Stimulated activated CD4-positive, alpha-beta T cell treated with anti-CD3 and anti-CD28 coated beads, TNF-alpha, amount 100 ng/mL, for 4 hours (primary cell): ENCODE results near the gene CRYBG2.

Experiments
- DNase-seq, 3 experiments: peaks; one replicate each; pipeline ENCODE4 v3.0.0-alpha.2; 2020; ENCODE audit warnings: low read depth in 3 of 3

The CRYBG2 gene

DNA sequence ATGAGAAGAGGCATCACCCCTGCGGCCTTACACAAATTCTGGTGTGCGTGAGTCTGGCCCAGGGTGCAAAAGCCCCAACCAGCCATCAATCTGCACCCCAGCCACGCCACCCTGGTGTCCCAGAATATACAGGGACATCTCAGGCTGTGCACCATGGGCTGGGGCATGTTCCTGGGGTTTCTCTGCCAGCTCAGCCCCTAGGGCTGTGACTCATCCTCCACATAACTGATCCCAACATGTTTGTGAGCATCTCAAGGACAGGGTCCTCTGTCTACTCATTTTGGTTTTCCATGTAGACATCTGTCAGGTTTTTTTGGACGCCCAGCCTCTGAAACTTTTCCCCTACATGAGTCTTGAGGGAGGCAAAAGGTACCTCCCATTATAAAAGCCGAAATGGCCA lies 18.1 kb upstream of the CRYBG2 start:
- no peak for DNase-seq

DNA sequence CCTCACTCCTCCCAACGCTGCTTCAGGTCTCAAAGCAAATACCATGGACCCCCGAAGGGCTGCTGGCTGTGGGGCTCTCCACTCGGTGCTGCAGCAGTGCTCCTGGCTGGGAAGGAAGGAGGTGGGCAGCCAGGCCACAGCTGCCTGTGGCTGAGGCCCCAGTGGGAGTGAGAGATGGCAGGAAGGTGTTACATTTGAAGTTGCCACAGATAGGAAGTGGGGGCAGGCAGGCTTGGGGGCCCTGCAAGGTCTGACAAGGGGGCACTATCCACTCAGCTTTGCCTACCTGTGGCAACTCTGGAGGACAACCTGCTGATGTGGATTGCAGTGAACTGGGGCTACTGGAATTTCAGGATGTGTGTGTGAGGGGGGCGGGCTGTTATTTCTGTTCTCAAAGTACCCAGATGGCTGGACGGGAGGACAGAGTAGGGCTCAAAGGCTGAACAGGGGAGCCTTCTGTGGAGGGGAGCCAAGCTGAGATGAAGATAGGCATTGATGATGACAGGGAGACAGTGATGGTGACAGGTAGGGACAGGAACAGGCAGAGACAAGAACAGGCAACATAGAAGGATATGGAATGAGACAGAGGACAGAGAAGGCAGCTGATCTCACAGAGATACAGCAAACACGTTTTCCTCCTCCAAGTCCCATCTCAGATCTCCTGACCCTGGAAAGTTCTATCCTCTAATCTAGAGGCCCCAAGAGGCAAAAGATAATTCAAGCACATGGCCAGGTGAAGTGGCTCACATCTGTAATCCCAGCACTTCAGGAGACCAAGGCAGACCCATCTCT lies 16.9 kb upstream of the CRYBG2 start:
- DNase-seq: no peak

DNA sequence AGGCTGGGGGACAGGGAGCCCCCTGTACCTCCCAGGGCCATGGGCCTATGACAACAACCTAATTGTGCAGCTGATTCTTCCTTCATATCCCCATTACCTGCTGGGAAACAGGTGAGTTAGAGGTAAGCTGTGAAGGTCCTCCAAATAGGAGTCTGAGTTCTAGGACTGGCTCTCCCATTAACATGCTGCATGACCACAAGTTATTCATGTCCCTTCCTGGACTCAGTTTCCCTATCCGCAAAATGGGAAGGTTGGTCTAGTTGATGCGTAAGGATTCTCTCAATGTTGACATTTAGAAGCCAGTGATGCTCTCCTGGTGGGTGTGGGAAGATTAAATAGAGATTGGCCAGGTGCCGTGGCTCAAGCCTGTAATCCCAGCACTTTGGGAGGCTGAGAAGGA lies 14.6 kb upstream of the CRYBG2 start:
- no peak for DNase-seq

DNA sequence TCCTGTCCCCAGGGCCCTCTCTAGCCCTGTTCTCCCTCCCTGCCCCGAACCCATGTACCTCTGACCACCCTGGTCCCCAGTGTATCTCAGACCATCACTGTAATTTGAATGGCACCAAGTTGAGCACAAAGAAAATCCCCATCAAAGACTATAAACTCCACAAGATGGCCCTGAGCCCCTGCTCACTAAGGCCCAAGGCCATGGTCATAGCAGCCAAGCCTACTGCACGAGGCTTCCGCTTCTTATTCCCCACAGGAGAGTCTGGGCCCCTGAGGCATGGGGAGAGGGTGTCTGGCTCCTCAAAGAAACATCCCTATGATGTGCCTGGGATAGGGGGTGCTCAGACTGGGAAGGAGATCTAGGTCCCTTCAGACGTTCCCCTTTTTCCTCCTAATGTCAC lies 14.1 kb upstream of the CRYBG2 start:
- DNase-seq: no peak

DNA sequence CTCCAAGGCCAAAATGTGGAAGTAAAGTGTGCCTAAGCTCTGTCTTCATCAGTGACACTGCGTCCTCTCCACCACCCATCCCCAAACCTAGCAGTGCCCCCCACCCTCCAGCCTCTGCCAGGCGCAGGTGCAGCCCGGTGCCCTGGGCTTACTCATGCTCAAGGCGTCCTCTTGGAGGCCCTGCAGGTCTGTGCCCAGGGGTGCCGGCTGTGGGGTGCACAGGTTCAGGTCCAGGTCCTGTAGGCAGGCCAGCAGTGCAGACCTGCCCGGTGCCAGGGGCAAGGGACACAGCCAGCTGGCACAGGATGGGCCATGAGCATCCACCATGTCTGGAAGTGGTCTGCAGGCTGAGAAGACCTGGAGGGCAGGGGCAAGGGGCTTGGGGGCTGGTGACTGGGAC lies 13.5 kb upstream of the CRYBG2 start:
- DNase-seq: no peak

DNA sequence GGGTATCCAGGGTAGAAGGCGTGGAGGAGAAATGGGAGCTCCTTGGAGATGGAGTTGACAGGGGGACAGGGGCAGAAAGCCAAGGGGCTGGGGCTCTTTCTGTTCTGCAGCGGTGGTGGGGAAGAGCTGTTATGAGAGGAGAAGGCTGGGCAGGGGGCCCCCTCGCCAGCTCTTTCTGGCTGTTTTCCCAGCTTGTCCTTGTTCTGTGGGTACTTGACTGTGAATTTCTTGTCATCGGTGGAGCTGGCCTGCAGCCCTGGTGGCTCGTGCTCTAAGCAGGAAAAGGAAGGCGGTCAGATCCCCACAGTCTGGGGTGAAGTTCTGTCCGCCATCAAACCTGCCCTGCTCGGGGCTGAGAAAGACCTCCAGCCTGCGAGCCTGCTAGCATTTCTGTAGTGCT lies 11.0 kb upstream of the CRYBG2 start:
- DNase-seq: no peak

DNA sequence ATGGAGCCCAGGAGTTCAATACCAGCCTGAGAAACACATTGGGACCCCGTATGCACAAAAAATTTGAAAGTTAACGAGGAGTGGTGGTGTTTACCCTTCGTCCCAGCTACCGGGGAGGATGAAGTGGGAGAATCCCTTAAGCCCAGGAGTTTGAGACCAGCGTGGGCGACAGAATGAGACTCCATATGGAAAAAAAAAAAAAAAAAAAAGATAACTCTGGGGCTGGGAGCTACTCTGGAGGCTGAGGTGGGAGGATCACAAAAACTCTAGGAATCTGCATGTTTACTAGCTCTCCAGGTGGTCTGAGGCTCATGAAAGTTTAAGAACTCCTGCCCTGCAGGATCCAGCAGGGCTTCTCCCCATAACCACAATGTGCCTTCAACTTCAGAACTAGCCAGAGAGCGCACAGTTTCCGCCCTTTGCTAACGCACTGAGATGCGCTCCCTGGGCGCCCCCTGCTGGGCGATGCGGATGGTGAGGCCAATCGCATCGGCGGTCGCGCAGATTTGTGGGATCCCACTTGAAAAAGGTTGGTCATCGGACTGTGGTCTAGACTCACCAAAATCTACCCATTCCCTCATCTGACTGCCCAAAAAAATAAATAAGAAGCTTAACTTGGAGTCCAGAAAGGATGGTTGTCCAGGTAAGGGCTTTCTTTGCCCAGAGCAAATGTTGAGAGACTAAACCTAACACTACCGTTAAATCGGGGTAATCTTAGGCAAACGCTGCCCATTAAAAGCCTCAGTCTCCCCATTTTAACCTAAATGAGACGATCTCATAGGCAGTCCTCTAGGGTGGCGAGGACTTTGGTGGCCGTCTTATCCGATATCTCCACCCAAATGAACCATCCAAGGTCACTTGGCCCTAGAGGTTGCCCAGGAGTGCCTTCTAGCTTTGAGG lies 9.9 kb upstream of the CRYBG2 start:
- DNase-seq: peak; percentile 69 to 79 (median 74)

DNA sequence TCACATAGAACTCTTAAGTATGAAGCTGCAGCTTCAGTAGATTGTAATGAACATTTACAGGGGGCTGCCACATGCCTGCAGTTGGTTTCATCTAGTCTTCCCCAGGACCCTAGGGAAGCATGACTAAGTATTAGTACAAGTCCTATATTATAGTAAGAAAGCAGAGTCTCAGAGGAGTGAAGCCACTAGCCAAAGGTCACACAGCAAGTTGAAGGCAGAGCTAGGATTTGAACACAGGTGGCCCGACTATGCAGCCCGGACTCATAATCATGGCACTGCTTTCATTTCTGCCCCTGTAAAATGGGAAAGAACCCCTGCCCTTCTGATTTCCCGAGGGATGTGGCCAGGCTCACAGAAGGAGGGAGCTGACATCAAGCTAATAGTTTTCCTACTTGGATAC lies 8.4 kb upstream of the CRYBG2 start:
- no peak for DNase-seq

DNA sequence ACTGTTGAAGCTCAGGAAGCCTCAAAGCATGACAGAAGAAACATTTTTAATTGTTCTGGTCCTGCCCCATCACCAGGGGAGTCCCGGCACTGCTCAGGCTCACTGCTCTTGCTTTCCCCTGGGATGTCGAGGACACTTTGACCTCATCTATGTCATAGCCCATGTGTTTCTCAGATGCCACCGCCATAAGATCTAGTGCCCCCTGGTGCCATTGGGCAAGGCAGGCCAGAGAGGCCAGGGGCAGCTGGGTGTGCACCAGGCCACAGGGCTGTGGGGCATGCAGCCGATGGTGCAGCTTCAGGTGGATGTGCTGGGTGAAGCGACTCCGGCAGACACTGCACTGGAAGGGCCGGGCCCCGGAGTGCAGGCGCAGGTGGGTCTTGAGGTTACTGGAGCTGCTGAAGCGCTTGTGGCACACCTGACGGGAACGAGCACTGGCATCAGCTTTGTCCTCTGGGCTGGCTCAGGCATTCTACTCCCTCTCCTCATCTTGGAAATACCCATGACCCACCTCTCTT lies 7.7 kb upstream of the CRYBG2 start:
- no peak for DNase-seq

DNA sequence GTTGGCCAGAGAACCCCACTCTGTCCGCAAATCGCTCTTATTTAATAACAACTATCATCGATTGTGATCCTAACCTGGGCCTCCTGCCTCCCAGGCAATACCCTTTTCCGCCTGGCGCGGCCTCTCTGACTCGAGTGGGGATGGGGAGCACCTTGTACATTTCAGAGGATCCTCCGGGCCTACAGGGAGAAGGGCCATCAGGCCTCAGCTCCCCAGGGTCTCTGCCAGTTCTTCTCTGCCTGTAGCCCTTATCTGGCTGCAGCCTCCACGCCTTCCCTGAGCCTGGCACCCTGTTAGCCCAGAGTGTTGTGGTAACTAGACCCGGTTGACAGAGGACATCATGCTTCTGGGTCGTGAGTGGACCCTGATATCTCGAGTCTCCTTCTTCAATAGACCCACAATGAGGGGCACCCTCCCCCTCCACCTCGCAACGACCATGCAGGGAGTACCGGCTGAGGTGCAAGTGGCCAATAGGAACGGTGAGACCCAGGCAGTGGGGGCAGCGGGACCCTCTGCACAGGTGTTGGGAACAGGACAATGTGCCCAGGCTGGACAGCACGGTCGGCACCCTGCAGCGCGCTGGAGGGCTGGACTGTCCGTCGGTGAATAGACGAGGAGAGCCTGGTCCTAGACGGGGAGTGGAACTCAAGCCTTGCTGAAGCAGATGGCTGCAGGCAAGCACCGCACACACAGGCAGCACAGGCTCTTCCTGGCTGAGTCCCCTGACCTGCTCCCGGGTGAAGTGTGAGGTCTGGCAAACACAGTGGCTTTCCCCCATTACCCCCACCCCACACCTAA lies 7.1 kb upstream of the CRYBG2 start:
- DNase-seq: no peak

DNA sequence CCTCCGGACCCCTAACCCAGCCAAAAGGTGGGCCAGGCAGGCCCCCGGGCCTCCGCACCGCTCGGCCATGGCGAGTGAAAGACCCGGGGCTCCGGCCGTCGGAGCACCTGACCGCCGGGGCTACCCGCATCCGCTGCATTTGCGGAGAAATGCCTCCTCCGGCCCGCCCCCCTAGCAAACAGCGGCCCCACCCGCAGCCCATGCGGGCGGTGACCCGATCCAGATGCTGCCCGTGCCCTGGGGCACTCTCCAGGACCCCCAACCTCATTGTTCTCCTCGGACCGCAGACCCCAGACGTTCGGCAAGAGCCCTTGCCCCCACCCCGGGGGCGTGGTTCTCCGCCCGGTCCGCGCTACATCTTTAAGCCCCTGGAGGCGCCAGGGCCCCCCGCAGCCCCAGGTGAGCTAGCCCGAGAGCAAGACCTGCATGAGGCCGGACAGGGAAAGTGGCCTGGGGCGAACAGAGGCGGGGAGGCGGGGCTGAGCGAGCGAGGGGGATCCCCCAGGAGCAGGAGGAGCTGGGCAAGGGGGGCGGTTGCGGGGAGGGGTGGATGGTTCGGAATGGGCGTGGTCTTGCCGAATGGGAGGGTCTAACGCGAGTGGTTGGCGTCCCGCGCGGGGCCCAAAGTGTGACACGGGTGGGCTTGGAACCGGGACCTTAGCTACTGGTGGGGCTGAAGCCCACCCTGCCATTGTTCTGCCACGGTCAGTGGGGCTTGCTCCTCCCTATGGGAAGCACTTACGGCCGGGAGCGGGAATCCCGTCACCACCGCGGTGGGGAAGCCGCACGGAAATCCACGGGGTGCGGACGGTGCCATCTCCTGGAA lies 6.3 kb upstream of the CRYBG2 start:
- peak in 1 of 3 experiments; percentile 35 for DNase-seq

DNA sequence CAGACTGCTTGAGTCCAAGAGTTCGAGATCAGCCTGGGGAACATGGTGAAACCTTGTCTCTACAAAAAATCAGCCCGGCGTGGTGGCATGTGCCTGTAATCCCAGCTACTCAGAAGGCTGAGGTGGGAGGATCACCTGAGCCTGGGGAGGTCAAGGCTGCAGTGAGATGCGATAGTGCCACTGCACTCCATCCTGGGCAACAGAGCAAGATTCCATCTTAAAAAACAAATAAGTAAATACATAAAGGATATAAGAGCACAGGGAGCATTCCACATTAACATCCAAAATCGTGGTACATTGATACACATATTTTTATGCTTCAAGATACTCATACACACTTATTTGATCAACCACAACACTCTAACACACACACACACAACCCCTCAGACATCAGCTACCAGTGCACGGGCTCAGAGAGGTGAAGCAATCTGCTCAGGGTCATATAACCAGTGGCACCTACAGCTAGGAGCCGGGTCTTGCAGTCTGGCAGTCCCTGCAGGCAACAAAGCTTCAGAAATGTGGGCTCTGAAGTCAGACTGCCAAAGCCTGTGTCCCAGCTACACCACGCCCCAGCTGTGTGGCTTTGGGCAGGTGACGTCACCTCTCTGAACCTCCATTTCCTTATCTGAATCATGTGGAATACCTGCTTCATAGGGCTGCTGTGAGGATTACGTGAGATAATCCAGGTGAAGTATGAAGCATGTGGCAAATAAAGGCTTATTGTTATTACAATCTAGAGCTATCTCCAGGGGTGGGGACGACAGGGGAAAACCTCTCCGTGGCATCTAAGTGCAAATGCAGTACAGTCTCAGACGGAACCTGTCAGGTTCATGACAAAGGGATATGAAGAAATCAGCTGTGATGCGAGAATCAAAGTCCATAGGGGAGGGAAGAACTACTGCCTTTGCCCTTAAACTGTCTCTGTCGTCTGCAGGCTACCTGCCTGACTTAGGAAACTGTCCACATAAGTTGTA lies 4.8 kb upstream of the CRYBG2 start:
- DNase-seq: peak in 2 of 3 experiments; percentile 40 to 64

DNA sequence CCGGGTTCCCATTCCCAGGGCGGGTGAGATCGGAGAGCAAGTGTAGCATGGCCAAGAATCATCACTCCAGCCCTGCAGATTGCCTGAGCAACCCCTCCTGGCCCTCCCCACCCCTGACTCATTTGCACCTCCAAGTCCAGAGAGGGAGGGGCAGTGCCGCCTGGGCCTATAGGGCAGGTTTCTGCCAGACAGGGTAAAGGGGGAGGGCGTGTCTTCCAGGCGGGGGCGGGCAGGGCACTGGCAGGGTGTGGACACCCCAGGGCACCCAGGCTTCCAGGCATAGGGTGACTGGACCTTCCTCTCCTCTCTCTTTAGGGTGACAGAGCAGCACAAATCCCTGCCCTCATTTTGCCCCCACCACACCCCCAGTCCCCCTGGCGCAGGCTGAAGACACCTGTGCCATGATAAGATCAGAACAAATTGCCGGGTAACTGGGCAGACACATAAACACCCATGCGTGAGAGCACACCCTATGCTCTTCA lies 3.2 kb upstream of the CRYBG2 start:
- DNase-seq: no peak

DNA sequence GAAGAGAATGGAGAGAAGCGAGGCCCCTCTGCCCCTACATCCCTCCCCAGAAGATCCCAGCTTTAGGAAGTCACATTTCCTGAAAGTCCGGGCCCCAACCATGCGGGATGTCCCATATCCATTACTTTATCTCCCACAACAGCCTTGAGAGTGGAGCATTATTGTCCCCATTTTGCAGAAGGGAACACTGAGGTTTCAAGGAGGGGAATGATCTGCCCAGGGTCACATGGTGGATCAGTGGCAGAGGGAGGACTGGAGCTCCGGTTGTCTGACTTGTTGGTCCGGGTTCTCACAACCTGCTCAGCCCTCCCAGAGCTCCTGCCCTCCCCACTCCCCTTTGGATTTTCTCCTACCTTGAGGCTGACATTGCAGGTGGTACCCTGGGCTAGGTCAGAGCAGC lies 2.2 kb upstream of the CRYBG2 start:
- no peak for DNase-seq

DNA sequence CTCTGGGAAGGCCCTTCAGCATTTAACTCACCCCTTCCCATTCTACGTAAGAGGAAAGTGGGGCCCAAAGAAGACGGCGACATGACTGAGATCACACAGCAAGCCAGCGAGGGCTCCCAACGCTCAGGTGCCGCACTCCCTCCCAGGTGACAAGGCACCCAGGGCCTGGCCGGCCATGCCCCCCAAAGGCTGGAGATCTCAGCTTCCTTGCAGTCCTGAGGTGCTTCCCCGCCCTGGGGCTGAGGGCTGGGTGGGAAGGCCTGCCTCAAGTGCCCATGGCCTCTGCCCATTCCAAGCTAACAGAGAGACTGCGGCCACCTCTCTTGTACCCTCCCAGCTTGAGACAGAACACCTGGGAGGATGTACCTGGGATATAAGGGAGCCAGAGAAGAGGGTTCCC lies 1.0 kb upstream of the CRYBG2 start:
- no peak for DNase-seq

DNA sequence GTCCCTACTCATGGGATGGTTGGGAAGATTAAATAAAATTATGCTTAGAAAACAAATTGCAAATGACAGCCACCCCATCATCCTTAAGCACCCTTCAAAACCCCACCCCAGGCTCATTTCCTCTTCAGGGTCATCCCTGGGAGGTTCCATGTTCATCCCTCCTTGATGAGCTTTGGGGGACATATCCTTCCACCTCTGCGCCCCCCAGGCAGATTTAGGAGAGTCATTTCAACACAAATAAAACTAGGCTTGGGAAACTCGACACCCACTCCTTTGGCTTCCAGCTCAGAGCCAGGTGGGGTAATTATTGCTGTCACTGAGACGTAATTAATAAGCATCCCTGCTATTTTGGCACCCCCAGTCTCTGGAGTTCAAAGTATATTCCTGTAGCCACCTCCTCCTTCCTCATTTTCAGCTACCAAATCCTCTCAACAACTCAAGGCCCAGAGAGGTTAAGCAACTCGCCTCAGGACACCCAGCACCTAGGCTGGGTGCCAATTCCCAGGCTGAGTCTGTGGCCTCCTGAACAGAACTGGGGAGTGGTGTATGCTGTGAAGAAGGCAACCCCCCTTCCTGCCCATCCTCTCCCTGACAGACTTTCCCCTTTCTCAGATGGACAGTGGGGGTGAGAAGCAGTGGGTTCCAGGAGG lies 595 bp downstream of the CRYBG2 start:
- DNase-seq: no peak

DNA sequence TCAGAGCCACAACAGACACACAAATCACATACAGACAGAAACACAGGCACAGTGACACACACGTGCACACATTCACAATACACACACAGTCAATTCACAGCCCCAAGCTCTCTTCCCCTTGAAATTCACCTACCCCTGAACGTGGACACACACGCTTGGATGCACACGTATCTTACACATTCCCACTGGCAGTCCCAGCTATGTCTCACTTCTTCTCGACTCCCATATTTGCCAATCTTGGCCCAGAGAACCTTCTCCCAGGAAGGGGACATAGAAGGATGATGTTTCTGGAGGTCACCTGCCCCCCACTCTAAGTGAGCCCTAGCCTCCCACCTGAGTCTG lies 1.6 kb downstream of the CRYBG2 start:
- DNase-seq: no peak

DNA sequence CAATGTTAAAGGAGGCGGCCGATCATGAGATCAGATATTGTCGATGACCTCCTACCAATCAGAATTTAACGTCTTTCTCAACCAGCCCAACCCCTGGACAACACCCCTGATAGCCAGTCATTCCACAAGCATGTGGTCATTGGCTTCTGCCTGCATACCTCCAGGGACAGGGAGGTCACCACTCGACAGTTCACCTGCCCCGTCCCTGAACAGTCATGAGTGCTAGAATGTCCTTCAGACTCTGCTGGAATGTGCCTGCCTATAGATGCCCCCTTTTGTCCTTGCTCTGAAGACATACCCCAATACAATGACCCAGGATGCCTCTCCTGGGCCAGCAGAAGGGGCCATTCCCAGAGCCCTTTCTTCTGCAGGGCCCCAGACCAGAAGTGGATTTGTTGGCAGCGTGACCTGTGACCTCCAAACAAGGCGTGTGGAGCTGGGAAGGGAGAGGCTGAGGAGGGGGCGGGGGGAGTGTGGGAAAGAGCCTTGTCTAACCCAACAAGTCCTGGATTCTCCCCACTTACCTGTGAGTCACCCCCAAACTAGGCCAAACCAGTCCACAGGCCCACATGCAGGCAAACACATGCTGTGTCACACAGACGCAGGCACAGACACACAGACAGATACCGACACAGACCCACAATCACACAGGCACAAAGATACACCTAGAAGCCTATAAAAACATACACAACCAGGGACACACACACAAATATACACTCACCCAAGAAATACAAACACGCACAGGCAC lies 2.2 kb downstream of the CRYBG2 start:
- DNase-seq: no peak
